Spleen (tissue), 7 donors: Measurements from ENCODE around the gene SPATS2.

ENCODE experiments used
- POLR2A ChIP-seq, 3 donors: fragments of 450-650 bp; IDR thresholded peaks; one replicate each; pipeline ENCODE4 v1.5.1; 2017; ENCODE audit warnings: antibody characterized with exemption in 3 of 3, mild to moderate bottlenecking in 1 of 3
- TF ChIP-seq, protein P1 (sequence below), 11 experiments: fragments of 200-600 bp in 7 of 11; fragments of 450-650 bp in 4 of 11; sonication (generic) in 4 of 11; IDR thresholded peaks in 8 of 11; conservative IDR thresholded peaks in 3 of 11; 1 replicate in 7 of 11; 2 replicates in 4 of 11; pipeline versions ENCODE4 v1.4.0 to v1.8.0; 2016 to 2021; ENCODE audit warnings: antibody characterized with exemption in 11 of 11, inconsistent platforms in 4 of 11, mild to moderate bottlenecking in 1 of 11
- donor health status: DM: no; HTN: no; CAD: no; lungs with moderate emphysema.
- donor health status: DM: no; HTN: no; CAD: no.
- donor health status: DM: no; HTN: no; CAD: no.

DNA sequence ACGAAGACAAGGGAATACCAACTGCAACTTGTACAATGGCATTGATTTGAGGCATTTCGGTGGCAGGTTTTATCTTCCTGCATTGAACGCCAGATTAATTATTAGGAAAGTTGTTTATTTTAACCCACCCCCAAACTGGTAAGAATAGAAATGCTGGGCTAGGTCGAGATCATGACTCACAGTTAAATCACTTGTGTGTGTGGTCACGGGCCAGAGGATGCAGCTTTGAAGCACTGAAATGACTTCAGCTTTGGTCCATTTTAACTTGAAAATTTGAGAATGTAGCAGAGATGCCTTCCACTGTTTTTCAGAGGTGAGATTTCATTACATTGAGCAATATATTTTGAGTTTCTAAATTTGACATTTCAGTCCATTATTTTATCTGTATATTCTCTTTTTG, 148.0 kb downstream of the SPATS2 start:
- TF ChIP-seq, protein P1, sequence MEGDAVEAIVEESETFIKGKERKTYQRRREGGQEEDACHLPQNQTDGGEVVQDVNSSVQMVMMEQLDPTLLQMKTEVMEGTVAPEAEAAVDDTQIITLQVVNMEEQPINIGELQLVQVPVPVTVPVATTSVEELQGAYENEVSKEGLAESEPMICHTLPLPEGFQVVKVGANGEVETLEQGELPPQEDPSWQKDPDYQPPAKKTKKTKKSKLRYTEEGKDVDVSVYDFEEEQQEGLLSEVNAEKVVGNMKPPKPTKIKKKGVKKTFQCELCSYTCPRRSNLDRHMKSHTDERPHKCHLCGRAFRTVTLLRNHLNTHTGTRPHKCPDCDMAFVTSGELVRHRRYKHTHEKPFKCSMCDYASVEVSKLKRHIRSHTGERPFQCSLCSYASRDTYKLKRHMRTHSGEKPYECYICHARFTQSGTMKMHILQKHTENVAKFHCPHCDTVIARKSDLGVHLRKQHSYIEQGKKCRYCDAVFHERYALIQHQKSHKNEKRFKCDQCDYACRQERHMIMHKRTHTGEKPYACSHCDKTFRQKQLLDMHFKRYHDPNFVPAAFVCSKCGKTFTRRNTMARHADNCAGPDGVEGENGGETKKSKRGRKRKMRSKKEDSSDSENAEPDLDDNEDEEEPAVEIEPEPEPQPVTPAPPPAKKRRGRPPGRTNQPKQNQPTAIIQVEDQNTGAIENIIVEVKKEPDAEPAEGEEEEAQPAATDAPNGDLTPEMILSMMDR (IDR thresholded peaks at IDR 0.05 in 8 of 11, conservative IDR thresholded peaks at IDR 0.05 in 3 of 11): no peak
- TF ChIP-seq POLR2A (IDR thresholded peaks at IDR 0.05): no peak
